Endothelial cell of umbilical vein (primary cell): ENCODE measurements around the gene AKAP12. TPM values are rescaled to one million over a fixed set of nuclear protein-coding genes. Genes with fewer than 3 reads are reported as not detected.

Source experiments
- BruUV-seq: library from RNA; stranded (reverse); fragments of 400-500 nt; replicated peaks from 2 replicates; lab custom pipeline; 2021; lab: Mats Ljungman, UMichigan
- CTCF ChIA-PET: fragments of 300-600, 350-600 bp; sonication (Branson Sonifier 250); formaldehyde crosslinking; loops from one replicate; lab custom pipeline; 2021; ENCODE audit warnings: antibody characterized with exemption, inconsistent platforms; lab: Charles Lee
- POLR2A ChIA-PET: fragments of 300-600, 350-600 bp; sonication (Branson Sonifier 250); formaldehyde crosslinking; loops from one replicate; lab custom pipeline; 2021; ENCODE audit warnings: antibody characterized with exemption, inconsistent platforms; lab: Charles Lee
- DNase-seq: peaks from one replicate; pipeline ENCODE4 v3.0.0-alpha.2; 2011; ENCODE audit warnings: low read depth, low spot score
- FAIRE-seq: peaks from 2 replicates; lab custom pipeline; 2011; peaks lifted over from hg19 to GRCh38; lab: Jason Lieb, UNC
- H2AFZ ChIP-seq: 2 replicates; pipeline ENCODE4 v1.6.0; 2012; ENCODE audit warnings: low read depth, low read length, control low read depth, inconsistent platforms
- H3K27ac ChIP-seq: 2 replicates; pipeline ENCODE4 v1.5.1; 2011; ENCODE audit warnings: low read depth, mild to moderate bottlenecking, control low read depth, low read length, moderate library complexity; ENCODE audit not compliant: insufficient read depth
- H3K27me3 ChIP-seq, 2 experiments: 2 replicates each; pipeline versions ENCODE4 v1.6.0 to v1.6.1; 2011; ENCODE audit warnings: low read length in 2 of 2, mixed read lengths in 1 of 2; ENCODE audit not compliant: control insufficient read depth in 2 of 2, insufficient read depth in 2 of 2
- H3K36me3 ChIP-seq, 2 experiments: 2 replicates in 1 of 2; 3 replicates in 1 of 2; pipeline ENCODE4 v1.5.1; 2011; ENCODE audit warnings: low read length in 2 of 2, mild to moderate bottlenecking in 1 of 2, moderate library complexity in 1 of 2; ENCODE audit not compliant: control insufficient read depth in 2 of 2, insufficient read depth in 2 of 2; ENCODE audit errors: extremely low read depth in 1 of 2
- H3K4me1 ChIP-seq: 3 replicates; pipeline ENCODE4 v1.5.1; 2011; ENCODE audit warnings: mild to moderate bottlenecking, low read length; ENCODE audit not compliant: control insufficient read depth, insufficient read depth; ENCODE audit errors: extremely low read depth
- H3K4me2 ChIP-seq: 2 replicates; pipeline ENCODE4 v1.6.1; 2011; ENCODE audit warnings: low read length, control low read depth, mixed read lengths; ENCODE audit not compliant: insufficient read depth
- H3K4me3 ChIP-seq, 3 experiments: fragments of 200-600 bp in 1 of 3; sonication (generic), shearing (Covaris generic) in 1 of 3; replicated peaks in 1 of 3; 2 replicates each; pipeline ENCODE4 v1.5.1; 2011 to 2016; ENCODE audit warnings: control low read depth in 3 of 3, low read length in 3 of 3, mild to moderate bottlenecking in 2 of 3, inconsistent platforms in 1 of 3, low read depth in 1 of 3, moderate library complexity in 1 of 3; ENCODE audit not compliant: insufficient read depth in 1 of 3
- H3K79me2 ChIP-seq: 2 replicates; pipeline ENCODE4 v1.6.0; 2012; ENCODE audit warnings: low read length, inconsistent platforms; ENCODE audit not compliant: control insufficient read depth, insufficient read depth
- H3K9ac ChIP-seq: replicated peaks from 2 replicates; pipeline ENCODE3; 2011; ENCODE audit warnings: low read length, control low read depth; ENCODE audit not compliant: insufficient read depth; ENCODE audit errors: extremely low read depth
- H3K9me1 ChIP-seq: replicated peaks from 3 replicates; pipeline ENCODE4 v1.6.0; 2011; ENCODE audit warnings: mild to moderate bottlenecking, low read length; ENCODE audit not compliant: control insufficient read depth, insufficient read depth; ENCODE audit errors: extremely low read depth
- H3K9me3 ChIP-seq: replicated peaks from 2 replicates; pipeline ENCODE4 v1.5.1; 2012; ENCODE audit warnings: low read length, inconsistent platforms; ENCODE audit not compliant: control insufficient read depth, insufficient read depth
- H4K20me1 ChIP-seq: replicated peaks from 2 replicates; pipeline ENCODE3; 2011; ENCODE audit warnings: mild to moderate bottlenecking, low read length; ENCODE audit not compliant: control insufficient read depth, insufficient read depth; ENCODE audit errors: extremely low read depth
- CTCF ChIP-seq, 2 donors: IDR thresholded peaks; 1 replicate in 1 of 2; 2 replicates in 1 of 2; pipeline ENCODE4 v1.5.1; 2011; ENCODE audit warnings: low read length in 2 of 2, mild to moderate bottlenecking in 2 of 2, moderate library complexity in 2 of 2, control low read depth in 1 of 2, inconsistent platforms in 1 of 2, low read depth in 1 of 2; ENCODE audit not compliant: insufficient read depth in 1 of 2; ENCODE audit errors: extremely low read depth in 1 of 2
- FOS ChIP-seq: IDR thresholded peaks from 2 replicates; pipeline ENCODE4 v1.6.1; 2011; ENCODE audit warnings: mild to moderate bottlenecking, low read length, moderate library complexity, borderline replicate concordance; ENCODE audit not compliant: insufficient read depth
- JUN ChIP-seq: IDR thresholded peaks from 2 replicates; pipeline ENCODE4 v1.6.1; 2011; ENCODE audit warnings: borderline replicate concordance, low read depth; ENCODE audit not compliant: insufficient read length, insufficient read depth
- MYC ChIP-seq: IDR thresholded peaks from one replicate; pipeline ENCODE4 v1.6.1; 2011; ENCODE audit warnings: mild to moderate bottlenecking, low read depth, low read length
- POLR2A ChIP-seq: IDR thresholded peaks from 2 replicates; pipeline ENCODE4 v1.6.1; 2012; ENCODE audit warnings: low read depth, mild to moderate bottlenecking, control low read depth, low read length
- POLR2AphosphoS5 ChIP-seq: IDR thresholded peaks from 2 replicates; pipeline ENCODE4 v1.6.1; 2012; ENCODE audit warnings: low read depth, mild to moderate bottlenecking, control low read depth, low read length, moderate library complexity; ENCODE audit not compliant: insufficient read depth
- dilution Hi-C: fragments of 300-500 bp; cut with MboI; formaldehyde crosslinking; loops from one replicate; pipeline ENCODE4 v1.15.0; 2019; ENCODE audit warnings: low sequenced_read_pairs; ENCODE audit not compliant: extremely low pct_ligation_motif_present
- intact Hi-C: fragments of 100-400 bp; cut with micrococcal nuclease; formaldehyde crosslinking; loops from one replicate; pipeline ENCODE4 v1.10.0; 2022
- polyA plus RNA-seq, 4 experiments: library from polyadenylated mRNA; depleted of rRNA in 3 of 4; stranded (reverse) in 3 of 4; unstranded in 1 of 4; fragments of >200 nt; gene quantifications; 2 replicates each; pipeline versions ENCODE4 v1.2.1 to v1.2.3, GENCODE V29; 2011 to 2012; ENCODE audit warnings: missing spikeins in 1 of 4
- total RNA-seq: library from RNA; stranded (reverse); gene quantifications from 2 replicates; pipeline ENCODE4 v1.2.3, GENCODE V29; 2021
- TF ChIP-seq, protein P1 (sequence below): IDR thresholded peaks from 2 replicates; pipeline ENCODE4 v1.6.1; 2011; ENCODE audit not compliant: insufficient read depth, insufficient read length

Gene AKAP12
- total and polyA plus RNA-seq, 2 donors (not counting 3 experiments of a cell fraction or from before 2014, with no cell fraction given): 46.9 to 340 TPM

- Histone ChIP-seq H3K4me2 (no peak overlapping the region), H3K27me3 (no peaks in the 10 kb centered on the region), H3K9me3 (no peaks in the 10 kb centered on the region), H4K20me1 (no peaks in the 10 kb centered on the region), H3K4me1 (peaks cover 15% of the 10 kb centered on the region), H2AFZ (no peak overlapping the region), H3K27ac (no peak overlapping the region), H3K9me1 (no peaks in the 10 kb centered on the region), H3K36me3 (peaks cover 0 to 6% of the 10 kb centered on the region in 2 experiments), H3K79me2 (no peaks in the 10 kb centered on the region), H3K9ac (no peak overlapping the region), H3K4me3 (no peak overlapping the region)
- DNase-seq: no peak
- TF ChIP-seq MYC: no peak
- TF ChIP-seq, protein P1, sequence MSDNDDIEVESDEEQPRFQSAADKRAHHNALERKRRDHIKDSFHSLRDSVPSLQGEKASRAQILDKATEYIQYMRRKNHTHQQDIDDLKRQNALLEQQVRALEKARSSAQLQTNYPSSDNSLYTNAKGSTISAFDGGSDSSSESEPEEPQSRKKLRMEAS: no peak
- TF ChIP-seq CTCF (IDR thresholded peaks at IDR 0.05; ENCODE audit: extremely low read depth in 1 of 2, insufficient read depth in 1 of 2, low read depth in 1 of 2, low read length in 2 of 2): no peak
- no peak for TF ChIP-seq POLR2A
- TF ChIP-seq JUN: no peak
- TF ChIP-seq FOS: no peak
- FAIRE-seq: no peak
- POLR2A ChIA-PET: no interaction called here
- CTCF ChIA-PET: interaction anchor here (1.3 kb wide), 1 partner anchor 11 kb away, joined by 3 read pairs; no protein-coding TSS in a partner anchor
- intact Hi-C loops: no loop called here
- dilution Hi-C loops: no loop called here
- BruUV-seq: no TSS peak
Measured at GRCh38 chr6:151359486-151359885, 119.7 kb downstream of the AKAP12 start.

- intact Hi-C loops (no loop called here), dilution Hi-C loops (no loop called here)
- peaks cover 2 to 13% of the 10 kb centered on the region in 2 experiments for H3K36me3 ChIP-seq
- no peak overlapping the region for H3K4me3 ChIP-seq
- H3K27me3 ChIP-seq: no peaks in the 10 kb centered on the region
- no peak overlapping the region for H3K9ac ChIP-seq
- H3K79me2 ChIP-seq: no peaks in the 10 kb centered on the region
- no peak for DNase-seq
- no peaks in the 10 kb centered on the region for H4K20me1 ChIP-seq
- POLR2A ChIA-PET: no interaction called here
- FAIRE-seq: no peak
- BruUV-seq: no TSS peak
- CTCF ChIA-PET: interaction anchor here (1.0 to 2.3 kb wide), 2 partner anchors 10 to 473 kb away, joined by 3 to 5 read pairs; no protein-coding TSS in a partner anchor
- TF ChIP-seq, protein P1: no peak
- no peak for TF ChIP-seq JUN
- no peak for TF ChIP-seq POLR2AphosphoS5
- no peak for TF ChIP-seq POLR2A
- no peak overlapping the region for H3K4me2 ChIP-seq
- H2AFZ ChIP-seq: no peak overlapping the region
- H3K9me1 ChIP-seq: no peaks in the 10 kb centered on the region
- H3K27ac ChIP-seq: no peak overlapping the region
- no peaks in the 10 kb centered on the region for H3K9me3 ChIP-seq
- no peaks in the 10 kb centered on the region for H3K4me1 ChIP-seq
Measured at GRCh38 chr6:151365233-151365632, 125.5 kb downstream of the AKAP12 start.
